T-helper 9 cell (primary cell): Measurements from ENCODE around the gene RGCC.
"Not testable (repeated sequence)": the region's sequence is repeated elsewhere in the genome, so short reads cannot be mapped to it uniquely, and the experiment has no call there.

Experiments used
- DNase-seq: peaks from one replicate; pipeline ENCODE4 v3.0.0-alpha.2; 2020

The RGCC gene

DNA sequence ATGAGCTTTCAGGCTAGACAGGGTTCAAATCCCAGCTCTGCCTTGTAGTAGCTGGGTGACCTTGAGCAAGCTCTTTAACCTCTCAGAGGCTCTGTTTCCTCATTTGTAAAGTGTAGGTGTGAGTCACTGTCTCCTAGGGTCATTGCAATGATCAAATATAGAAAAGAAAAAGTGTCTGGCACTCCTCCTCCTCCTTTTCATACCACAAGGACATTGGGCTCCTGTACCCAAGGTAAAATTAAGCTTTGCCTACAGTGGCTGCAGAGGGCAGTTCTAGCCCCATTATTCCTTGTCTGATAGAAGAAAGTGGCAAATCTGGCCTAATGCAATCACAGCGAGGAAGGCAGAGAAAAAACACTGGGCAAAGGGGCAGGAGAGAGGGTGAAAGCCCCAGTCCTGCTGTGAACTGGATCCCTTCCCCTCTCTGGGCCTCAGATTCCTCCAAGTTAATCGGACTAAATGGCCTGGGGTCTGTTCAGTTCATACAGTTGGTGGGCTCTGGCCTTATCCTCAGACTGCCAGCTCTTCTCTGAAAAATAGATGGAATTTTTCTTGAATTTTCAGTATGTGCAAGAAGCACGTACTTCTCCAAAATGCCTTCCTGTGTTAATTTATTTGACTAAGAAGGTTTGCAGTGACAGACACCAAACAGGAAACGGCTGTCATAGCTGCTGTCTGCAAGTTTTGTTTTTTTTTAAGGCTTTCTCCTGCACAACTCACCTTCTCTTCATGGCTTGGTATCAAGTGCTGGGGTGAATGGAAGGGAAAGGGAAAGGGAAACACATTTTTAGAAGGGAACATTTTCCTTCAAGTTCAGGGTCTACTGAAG, 35.3 kb downstream of the RGCC start:
- DNase-seq, result no peak

DNA sequence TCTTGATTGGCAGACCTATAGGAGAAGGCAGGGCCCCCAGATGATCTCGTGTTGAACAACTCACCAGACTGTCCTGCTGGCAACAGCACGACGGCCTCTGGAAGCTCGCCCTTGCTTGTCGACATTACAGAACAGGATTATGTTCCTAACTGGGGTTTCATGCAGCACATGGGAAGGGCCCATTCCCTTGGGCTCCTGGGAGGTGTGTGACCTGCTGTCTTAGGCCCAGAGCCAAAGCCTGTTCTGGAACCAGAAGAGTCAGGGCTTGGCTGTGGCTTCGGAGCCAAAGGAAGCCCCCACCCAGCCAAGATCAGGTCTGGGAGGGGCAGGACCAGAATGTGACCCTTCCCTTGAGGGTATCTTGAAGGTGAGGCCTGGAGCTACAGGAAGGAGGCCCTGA, 36.9 kb downstream of the RGCC start:
- DNase-seq, result no peak

DNA sequence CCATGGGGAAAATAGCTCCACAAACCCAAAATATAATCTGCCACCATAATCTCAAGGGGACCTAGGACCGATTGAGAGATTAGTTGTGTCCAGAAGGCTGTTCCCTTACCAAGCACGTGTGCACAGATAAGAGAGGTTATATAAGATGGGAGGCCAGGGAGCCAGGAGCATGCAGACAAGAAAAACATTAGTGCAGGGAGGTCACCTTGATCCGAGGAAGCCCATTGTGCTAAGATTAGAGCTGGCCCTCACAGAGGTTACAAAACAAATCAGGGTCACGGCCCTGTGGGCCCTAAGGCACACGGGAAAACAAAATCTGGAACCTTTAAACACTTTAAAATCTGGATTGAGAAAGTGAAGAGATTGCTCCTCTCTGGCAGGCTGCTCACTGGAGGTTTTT, 37.7 kb downstream of the RGCC start:
- no peak for DNase-seq

DNA sequence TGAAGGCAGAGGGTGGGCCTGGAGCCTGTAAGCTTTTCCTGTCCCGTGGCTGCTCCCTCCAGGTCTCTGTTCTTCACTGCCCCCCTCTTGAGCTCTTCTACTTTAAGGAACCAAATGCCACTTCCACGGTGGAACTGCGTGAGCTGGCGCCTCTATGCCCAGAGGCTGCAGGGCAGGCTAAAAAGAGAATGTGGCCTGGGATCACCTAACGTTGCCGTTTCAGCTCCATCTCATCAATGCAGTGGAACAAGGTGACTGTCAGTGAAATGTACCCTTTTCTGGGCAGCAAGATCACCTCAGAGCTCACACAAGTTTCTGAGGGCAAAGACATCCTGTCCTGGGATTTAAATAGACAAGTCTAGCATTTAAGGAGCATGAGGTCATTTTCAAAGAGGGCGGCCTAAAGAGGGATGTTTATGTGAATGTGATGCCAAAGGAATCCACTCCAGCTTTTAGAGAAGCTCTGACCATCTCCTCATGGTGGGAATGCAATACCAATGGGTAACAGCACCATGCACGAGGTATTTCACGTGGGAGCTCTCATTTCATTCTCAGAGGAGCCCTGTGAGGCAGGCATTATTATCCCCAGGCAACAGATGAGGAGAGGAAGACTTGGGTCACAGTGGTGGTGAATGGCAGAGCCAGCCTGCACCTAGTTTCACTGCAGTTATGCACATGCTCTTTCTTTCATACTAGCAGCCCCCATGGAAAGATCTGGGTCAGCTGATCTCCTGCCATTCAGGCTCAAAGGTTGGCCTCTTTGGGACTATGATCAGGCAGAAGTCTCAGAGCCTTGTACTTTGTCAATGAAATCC, 39.3 kb downstream of the RGCC start:
- DNase-seq, result no peak

DNA sequence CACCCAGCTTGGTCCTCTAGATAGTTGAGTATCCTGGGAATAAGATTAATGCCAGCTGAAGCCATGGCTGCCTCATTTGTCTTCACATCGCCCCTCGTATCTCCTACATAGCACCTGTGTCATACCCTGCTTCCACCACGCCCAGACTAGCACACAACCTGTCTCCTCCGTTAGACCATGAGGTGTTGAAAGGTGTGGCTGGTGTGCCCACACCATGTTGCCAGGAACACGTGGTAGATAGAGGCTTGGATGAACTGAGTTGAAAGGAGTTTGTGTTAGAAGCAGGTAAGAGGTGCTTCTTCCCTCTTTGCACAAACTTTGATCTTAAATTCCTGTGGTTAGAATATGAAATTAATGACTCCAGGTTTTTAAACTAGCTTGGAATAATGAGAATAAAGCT, 40.1 kb downstream of the RGCC start:
- no peak for DNase-seq

DNA sequence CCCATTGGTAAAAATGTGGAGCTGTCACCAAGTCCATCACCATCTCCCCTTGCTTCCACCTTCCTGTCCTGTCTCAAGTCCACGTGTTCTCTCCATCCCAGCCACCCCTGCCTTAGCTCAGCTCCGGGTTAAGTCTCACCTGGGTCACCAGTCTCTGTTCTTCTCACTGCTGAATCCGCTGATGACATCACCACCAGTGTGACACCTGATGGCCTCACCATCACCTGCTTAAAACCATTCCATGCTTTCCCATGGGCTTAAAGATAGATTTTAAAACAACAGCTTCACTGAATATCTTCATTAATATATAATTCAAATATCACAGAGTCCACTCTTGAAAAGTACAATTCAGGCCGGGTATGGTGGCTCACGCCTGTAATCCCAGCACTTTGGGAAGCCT, 42.1 kb downstream of the RGCC start:
- no peak for DNase-seq

DNA sequence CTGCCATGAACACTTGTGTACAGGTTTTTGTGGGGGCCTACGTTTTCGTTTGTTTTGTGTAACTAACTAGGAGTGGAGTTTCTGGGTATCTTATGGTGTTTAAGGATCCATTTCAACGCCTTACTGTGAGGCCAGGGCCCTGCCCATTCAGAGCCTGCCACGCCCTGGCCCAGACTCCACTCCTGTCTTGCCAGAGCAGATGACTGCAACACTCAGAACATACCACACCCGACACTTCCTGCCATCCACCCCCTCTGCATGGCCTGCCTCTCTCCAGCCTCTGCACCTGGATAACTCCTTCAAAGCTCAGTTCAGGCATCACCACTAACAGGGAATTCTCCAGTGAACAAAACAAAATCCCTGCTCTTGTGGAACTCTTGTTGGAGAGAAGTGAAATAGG, 43.2 kb downstream of the RGCC start:
- DNase-seq, result no peak

DNA sequence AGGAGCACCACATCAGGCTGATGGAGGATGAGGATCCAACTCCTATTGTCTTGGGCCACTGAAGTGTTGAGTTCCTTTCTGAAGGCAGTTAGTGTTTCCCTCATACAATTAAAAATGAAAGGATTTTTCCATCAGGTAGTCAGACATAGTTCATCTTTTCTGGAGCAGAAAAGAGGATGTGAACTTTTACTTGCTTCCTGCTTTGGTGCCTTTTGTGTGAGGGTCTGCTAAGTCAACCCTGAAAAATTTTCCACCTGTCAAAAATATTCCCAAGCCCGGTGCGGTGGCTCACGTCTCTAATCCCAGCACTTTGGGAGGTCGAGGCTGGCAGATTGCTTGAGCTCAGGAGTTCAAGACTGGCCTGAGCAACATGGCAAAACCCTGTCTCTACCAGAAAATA, 43.9 kb downstream of the RGCC start:
- no peak for DNase-seq

DNA sequence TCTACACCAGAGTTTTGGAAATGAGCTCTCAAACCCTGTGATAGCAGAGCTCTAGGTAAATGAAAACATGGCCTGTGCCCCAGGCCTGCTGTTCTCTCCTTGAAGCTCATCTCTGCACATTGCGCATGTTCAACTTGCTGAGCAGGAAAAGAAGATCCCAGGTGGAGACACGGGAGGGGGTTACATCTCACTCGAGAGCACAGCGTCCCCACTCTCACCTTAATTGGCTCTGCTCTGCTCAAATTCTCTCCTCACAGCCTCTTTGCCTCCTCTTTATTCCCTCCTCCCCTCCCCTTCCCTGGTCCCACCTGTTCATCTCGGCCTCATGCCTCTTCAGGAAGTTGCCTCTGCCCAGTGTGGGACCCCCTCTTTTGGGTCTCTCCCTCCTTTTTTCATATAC, 44.7 kb downstream of the RGCC start:
- no peak for DNase-seq

DNA sequence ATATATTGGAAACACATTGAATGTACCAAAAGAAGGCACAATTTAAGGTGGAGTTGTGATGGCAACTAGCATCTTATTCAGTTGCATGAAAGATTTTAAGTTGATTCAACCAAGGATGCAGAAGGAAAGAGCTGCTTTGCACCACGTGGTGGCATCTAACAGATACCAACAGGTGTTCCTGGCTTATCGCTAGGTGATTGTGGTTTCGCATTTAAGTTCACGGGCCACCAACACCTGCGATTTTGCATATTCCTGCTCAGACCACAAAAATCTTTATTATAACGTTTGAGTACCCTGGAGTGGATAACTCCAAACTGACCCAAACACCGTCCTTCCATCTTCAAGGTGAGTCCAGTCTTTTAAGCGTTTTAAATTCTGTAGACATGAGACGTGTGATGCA, 45.3 kb downstream of the RGCC start:
- DNase-seq, result no peak

DNA sequence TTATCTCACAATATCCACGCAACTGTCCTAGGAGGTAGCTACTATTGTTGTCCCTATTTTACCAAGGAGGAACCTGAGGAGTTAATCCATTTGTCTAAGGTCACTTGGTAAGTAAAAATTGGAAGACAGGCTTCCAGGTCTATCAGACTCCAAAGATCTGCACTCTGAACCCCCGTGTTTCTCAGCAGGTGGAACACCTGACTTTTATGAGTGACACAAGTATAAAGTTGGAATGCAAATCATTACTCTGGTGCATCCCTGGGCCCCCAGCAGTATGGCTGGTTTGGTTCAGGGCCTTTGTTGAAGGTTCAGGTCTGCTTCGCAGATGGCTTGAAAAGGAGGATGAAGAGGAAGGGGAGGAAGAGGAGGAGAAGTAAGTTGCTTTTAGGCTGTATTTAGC, 46.0 kb downstream of the RGCC start:
- no peak for DNase-seq

DNA sequence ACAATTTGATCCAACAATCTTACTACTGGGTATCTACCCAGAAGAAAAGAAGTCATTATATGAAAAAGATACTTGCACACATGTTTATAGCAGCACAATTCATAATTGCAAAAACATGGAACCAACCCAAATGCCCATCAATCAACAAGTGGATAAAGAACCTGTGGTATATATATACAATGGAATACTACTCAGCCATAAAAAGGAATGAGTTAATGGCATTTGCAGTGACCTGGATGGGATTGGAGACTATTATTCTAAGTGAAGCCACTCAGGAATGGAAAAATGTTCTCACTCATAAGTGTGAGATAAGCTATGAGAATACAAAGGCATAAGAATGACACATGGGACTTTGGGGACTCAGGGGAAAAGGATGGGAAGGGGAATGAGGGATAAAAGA, 47.3 kb downstream of the RGCC start:
- not testable (repeated sequence) for DNase-seq

DNA sequence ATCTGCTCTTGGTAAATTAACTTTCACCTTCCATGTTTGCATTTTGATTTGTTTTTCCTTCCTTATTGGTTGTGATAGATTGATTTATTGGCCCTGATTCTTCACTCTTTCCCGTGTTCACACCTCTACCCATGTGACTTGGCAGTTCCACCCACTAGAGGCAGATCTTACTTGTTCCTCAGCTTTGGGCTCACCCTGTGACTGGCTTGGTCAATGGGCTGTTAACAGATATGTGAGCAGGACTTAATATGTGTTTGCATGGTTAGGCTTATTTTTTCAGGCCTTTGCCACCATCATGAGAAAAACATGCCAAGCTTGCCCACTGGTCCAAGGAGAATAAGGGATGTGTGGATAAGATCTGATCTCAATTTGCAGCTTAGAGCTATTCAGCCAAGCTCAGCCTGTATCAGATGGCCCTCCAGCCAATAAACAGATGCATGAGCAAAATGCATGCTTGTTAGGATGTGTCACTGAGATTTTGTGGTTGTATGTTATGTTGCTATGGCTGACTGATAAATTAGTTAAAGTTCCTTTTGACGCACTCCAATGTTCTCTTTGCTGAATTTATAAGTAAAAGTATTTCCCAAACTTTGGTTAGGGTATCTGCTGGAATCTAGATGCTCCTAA, 48.0 kb downstream of the RGCC start:
- no peak for DNase-seq

DNA sequence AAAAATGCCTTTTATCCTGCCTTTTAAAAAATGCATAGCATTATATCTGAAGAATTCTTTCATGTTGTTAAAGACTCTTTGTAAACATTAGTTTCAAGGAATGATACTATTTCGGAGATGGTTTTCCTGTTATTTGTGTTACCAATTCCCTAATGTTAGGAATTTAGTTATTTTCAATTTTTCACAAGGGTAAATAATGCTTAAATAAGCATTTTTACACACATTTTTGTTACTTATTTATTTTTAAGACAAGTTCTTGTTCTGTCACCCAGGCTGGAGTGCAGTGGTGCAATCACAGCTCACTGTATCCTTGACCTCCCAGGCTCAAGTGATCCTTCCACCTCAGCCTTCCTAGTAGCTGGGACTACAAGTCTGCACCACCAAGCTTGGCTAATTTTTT, 49.0 kb downstream of the RGCC start:
- no peak for DNase-seq

DNA sequence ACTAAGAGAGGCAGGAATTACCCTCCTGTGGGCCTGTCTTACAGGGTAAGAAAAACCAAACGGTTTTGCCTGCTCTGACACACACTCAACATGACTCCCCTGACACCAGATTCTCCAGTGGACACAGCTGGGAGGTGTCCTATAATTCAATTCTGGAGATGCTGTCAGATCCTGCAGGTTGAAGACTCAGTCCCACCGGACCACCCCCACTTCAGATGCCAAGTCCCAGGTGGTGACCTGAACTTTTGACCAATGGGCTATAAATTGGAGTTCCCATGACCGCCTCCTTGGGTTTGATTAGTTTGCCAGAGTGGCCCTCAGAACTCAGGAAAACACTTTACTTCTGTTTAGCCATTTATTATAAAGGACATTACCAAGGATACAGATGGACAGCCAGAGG, 52.6 kb downstream of the RGCC start:
- no peak for DNase-seq

DNA sequence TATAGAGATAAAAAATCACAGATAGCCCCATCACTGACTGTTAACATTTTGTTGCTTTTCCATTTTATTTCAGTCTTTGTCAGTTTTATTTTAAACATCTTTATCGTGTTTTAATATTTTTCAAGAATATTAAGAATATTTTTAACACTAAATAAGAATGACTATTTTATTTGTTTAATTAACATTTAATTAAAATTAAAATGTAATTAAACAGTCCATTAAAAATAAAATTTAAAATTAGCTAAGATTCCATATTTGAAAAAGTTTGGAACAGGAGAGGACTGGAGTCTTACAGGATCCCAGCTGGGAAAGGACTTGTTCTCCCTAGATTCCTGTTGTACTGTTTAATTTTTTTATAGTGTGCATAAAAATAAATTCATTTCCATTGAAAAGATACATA, 54.5 kb downstream of the RGCC start:
- DNase-seq, result no peak

DNA sequence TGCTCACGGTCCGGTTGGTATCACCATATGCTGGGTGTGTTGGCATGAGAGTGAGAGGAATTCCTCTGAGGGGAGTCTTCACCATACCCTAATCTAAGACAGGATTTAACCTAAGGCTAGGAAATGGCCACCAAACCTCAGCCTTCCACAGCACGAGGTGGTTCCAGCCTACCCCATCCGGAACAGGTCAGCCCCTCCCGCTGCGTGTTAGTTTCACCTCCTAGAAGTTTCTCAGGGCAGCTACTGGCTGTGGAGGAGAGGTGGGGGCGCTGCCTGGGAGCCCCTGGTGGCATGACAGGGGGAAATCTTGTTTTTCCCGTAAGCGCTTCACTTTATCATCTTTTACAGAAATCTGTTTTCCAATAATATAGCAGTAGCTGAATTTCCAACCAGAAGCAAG, 55.1 kb downstream of the RGCC start:
- DNase-seq, result no peak

DNA sequence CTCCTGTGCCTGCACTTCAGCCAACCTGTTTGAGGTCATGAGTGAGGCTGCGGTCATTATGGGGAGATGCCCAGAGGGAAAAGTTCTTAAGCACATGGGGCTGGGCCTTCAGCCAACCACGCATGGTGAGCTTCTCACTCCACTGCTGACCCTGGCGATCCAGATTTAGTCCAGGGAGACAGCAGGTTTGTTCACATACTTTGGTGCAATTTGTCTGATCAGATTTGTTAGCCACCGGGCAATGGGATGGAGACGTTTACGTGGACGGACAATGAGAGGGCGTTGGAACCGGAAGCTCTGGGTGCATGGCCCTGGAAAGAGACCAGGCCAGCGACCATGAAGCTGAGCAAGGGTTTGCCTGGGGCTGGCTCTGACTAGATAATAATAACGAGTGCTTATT, 56.2 kb downstream of the RGCC start:
- DNase-seq, result no peak

DNA sequence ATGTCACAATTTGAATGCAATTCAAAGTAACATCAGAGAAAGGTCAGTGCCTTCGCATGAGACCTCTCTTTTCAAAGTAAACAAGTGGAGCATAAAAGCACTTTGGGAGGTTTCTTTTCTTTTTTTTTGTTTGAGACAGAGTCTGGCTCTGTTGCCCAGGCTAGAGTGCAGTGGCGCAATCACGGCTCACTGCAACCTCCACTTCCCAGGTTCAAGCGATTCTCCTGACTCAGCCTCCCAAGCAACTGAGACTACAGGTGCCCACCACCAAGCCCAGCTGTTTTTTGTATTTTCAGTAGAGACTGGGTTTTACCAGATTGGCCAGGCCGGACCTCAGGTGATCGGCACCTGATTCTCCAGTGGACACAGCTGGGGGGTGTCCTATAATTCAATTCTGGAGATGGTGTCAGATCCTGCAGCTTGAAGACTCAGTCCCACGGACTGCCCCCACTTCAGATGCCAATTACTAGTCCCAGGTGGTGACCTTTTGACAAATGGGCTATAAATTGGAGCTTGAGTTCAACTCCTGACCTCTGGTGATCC, 57.6 kb downstream of the RGCC start:
- no peak for DNase-seq

DNA sequence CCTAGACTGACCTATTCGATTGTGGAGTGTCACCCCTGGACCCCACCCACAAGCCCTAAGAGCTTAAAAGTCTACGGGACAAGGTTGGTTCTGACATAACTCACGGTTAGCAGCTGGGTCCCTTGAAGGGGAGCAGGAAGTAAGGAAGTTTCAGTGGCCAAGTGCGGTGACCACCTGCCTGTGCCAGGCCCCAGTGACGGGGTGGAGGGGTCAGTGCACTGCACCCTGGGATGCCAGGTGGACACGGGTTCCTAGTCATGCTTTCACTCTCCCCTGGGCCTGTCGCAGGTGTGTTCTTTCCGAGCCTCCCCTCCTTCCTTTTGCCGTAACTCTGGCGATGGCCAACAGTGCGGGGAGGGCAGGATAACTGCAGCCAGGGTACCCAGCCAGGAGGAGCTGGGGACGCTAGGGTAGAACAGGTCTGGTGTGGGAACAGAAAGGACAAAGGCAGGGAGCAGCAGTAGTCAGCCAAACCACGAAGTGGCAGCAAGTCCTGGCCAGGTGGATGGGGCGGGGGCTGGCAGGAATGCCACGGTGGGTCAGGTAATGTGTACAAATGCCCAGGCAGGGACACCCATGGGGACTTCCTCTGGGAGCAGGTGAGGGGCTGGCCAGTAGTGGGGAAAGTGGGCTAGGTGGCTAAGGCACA, 58.3 kb downstream of the RGCC start:
- DNase-seq, result no peak

DNA sequence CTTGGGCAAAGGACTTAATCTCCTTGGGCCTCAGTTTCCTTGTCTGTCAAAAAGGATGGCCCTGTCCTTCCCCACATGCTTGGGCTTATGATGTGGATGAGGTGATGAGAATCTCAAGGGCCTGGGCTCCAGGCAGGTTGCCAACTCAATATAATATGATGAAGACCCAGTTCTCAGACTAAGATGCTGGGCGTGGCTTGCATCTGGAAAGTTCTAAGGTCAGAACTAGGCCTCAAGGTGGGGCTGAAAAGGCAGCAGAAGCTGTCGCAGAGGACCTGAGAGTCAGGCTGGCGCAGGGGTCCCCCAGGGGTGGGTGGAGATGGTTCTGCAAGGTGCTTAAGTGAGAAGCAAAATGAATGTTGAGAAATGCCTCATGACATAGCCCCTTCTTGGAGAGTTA, 58.8 kb downstream of the RGCC start:
- DNase-seq, result no peak

DNA sequence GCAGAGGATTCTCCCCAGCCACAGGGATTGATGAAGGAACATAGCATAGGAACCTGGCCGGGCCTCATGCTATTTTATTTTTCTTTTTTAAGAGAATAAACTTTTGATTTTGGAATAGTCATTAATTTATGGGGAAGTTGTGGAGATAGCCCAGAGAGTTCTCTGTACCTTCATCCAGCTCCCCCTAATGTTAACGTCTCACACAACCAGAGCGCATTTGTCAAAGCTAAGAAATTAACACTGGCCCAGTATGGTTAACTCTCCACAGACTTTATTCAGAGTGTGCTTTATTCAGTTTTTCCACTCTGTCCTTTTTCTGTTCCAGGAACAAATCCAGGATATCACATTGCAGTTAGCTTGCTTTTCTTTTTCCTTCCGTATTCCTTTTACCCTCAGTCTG, 59.4 kb downstream of the RGCC start:
- DNase-seq, result no peak

DNA sequence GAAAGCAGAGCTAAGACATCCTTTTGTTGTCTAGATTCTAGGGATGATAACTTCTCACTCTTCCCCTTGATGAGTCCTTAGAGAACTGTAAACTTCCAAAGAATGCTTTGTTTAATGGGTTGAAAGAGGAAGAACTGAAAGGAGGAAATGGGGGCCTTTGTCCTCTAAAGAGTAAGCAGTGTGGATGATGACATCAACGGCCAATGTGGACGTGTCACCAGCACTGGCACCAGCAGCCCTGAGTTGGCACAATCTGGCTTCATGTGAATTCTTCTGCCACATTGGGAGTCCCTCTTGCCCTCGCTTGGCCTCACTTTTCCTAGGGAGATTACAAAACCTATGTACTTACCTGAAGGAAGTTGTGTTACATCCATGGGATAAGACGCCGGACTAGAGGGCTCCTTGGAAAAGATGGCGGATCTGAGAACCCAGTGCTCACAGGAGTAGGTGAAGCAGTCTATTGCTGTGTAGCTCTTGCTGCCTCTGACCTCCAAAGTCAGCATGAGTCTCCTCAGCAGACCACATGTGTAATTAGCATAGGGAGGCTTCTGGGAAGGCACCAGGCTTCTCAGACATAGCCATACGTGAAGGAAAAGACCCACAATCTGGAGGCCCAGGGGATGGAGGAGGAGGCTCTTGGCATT, 62.8 kb downstream of the RGCC start:
- DNase-seq, result no peak
